ENCODE results near the gene FAM156B. TPM values are rescaled to one million over a fixed set of nuclear protein-coding genes. Genes with fewer than 3 reads are reported as not detected.
"Not testable (repeated sequence)": the region's sequence is repeated elsewhere in the genome, so short reads cannot be mapped to it uniquely, and the experiment has no call there.

The FAM156B gene
- total and polyA plus RNA-seq, 9 of the 15 experiments (the other 6 are each of a cell fraction or from before 2014, with no cell fraction given) = 0.24 to 32.2 (median 14.2) TPM

DNA sequence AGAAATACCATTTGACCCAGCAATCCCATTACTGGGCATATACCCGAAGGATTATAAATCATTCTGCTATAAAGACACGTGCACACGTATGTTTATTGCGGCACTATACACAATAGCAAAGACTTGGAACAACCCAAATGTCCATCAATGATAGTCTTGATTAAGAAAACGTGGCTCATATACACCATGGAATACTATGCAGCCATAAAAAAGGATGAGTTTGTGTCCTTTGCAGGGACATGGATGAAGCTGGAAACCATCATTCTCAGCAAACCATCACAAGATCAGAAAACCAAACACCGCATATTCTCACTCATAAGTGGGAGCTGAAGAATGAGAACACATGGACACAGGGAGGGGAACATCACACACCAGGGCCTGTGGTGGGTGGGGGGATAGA, 33.1 kb downstream of the FAM156B start:
- H3K4me3 ChIP-seq; H3K36me3 ChIP-seq (ENCODE audit: control insufficient read depth, insufficient read depth, low read length); H3K27ac ChIP-seq (ENCODE audit: extremely low read depth, low read depth, low read length); intact Hi-C loops (cut with micrococcal nuclease); H3K79me2 ChIP-seq (ENCODE audit: control insufficient read depth, insufficient read depth, low read length); H3K9me1 ChIP-seq (ENCODE audit: control insufficient read depth, insufficient read depth, low read length); in situ Hi-C loops (cut with MboI); H2AFZ ChIP-seq (ENCODE audit: low read depth, low read length); CTCF ChIA-PET (ENCODE audit: low intra/inter-chr PET ratio); H3K9ac ChIP-seq (ENCODE audit: insufficient read depth in 1 of 2, low read depth in 2 of 2, low read length in 2 of 2); H3K27me3 ChIP-seq (ENCODE audit: control insufficient read depth in 2 of 2, insufficient read depth in 2 of 2, low read length in 2 of 2); H3K4me1 ChIP-seq (replicated peaks in 1 of 2; ENCODE audit: control insufficient read depth in 2 of 2, insufficient read depth in 2 of 2, low read length in 2 of 2); POLR2A ChIA-PET; FAIRE-seq; H3K4me2 ChIP-seq (ENCODE audit: insufficient read depth, low read length); ATAC-seq; DNase-seq (ENCODE audit: extremely low read depth in 1 of 4, low spot score in 3 of 4); H3K9me3 ChIP-seq (replicated peaks; ENCODE audit: control insufficient read depth, insufficient read depth, low read depth, low read length); H4K20me1 ChIP-seq (replicated peaks; ENCODE audit: control insufficient read depth, insufficient read depth, low read length); BruUV-seq (replicated peaks): not testable (repeated sequence)
- peak; percentile 67 for TF ChIP-seq ZNF146 (CRISPR knock-in tag; IDR thresholded peaks at IDR 0.05; ENCODE audit: unreplicated experiment)
- 11% methylated on average over 6 of the region's 6 CpGs for WGBS (ENCODE audit: insufficient coverage, low coverage, missing lambda C conversion rate)

GRCh38 chrX:52933213-52933612, 36.1 kb downstream of the FAM156B start:
- H3K27me3 ChIP-seq (ENCODE audit: control insufficient read depth in 2 of 2, insufficient read depth in 2 of 2, low read length in 2 of 2) = no peaks in the 10 kb centered on the region
- H3K4me1 ChIP-seq (replicated peaks in 1 of 2; ENCODE audit: control insufficient read depth in 2 of 2, insufficient read depth in 2 of 2, low read length in 2 of 2) = peaks cover 0 to 6% of the 10 kb centered on the region in 2 experiments; a peak in 4 of 5 replicates
- in situ Hi-C loops (cut with MboI) (no loop called here), intact Hi-C loops (cut with micrococcal nuclease) (no loop called here)
- no peak overlapping the region for H3K4me2 ChIP-seq (ENCODE audit: insufficient read depth, low read length)
- no peaks in the 10 kb centered on the region for H4K20me1 ChIP-seq (replicated peaks; ENCODE audit: control insufficient read depth, insufficient read depth, low read length)
- no peak for FAIRE-seq
- H3K27ac ChIP-seq (ENCODE audit: extremely low read depth, low read depth, low read length) = no peak overlapping the region
- BruUV-seq (replicated peaks) = no TSS peak
- no peak for DNase-seq (ENCODE audit: extremely low read depth in 1 of 4, low spot score in 3 of 4)
- CTCF ChIA-PET (ENCODE audit: low intra/inter-chr PET ratio) = no interaction called here
- H3K4me3 ChIP-seq = no peak overlapping the region
- no peak for ATAC-seq
- H3K9me3 ChIP-seq (replicated peaks; ENCODE audit: control insufficient read depth, insufficient read depth, low read depth, low read length) = no peaks in the 10 kb centered on the region
- WGBS (ENCODE audit: insufficient coverage, low coverage, missing lambda C conversion rate) = 58% methylated on average over 2 of the region's 2 CpGs
- H3K79me2 ChIP-seq (ENCODE audit: control insufficient read depth, insufficient read depth, low read length) = no peaks in the 10 kb centered on the region
- H3K9ac ChIP-seq (ENCODE audit: insufficient read depth in 1 of 2, low read depth in 2 of 2, low read length in 2 of 2) = no peak overlapping the region
- H3K9me1 ChIP-seq (ENCODE audit: control insufficient read depth, insufficient read depth, low read length) = no peaks in the 10 kb centered on the region
- POLR2A ChIA-PET = no interaction called here
- TF ChIP-seq, protein P1, sequence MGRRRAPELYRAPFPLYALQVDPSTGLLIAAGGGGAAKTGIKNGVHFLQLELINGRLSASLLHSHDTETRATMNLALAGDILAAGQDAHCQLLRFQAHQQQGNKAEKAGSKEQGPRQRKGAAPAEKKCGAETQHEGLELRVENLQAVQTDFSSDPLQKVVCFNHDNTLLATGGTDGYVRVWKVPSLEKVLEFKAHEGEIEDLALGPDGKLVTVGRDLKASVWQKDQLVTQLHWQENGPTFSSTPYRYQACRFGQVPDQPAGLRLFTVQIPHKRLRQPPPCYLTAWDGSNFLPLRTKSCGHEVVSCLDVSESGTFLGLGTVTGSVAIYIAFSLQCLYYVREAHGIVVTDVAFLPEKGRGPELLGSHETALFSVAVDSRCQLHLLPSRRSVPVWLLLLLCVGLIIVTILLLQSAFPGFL (CRISPR knock-in tag; IDR thresholded peaks at IDR 0.05) = no peak
- TF ChIP-seq ZNF121 (CRISPR knock-in tag; conservative IDR thresholded peaks at IDR 0.05) = peak; percentile 57; the same call in 1 of the 2 replicates
- H2AFZ ChIP-seq (ENCODE audit: low read depth, low read length) = no peak overlapping the region
- no peaks in the 10 kb centered on the region for H3K36me3 ChIP-seq (ENCODE audit: control insufficient read depth, insufficient read depth, low read length)
